GM23338 (cell line): Measurements from ENCODE around the gene SOX30. TPM values are rescaled to one million over a fixed set of nuclear protein-coding genes. Genes with fewer than 3 reads are reported as not detected.

Experiments used
- ATAC-seq: fragments of 200-7000 bp; cut with Tn5 transposase; 3 replicates; pipeline ENCODE4 v1.9.1; 2020
- DNase-seq: peaks from one replicate; pipeline ENCODE4 v3.0.0-alpha.2; 2015; ENCODE audit warnings: low spot score
- H2AFZ ChIP-seq: fragments of 200-600 bp; sonication (generic); 2 replicates; pipeline ENCODE4 v1.8.0; 2016; ENCODE audit warnings: antibody characterized with exemption, mild to moderate bottlenecking, moderate library complexity
- H3F3A ChIP-seq: fragments of 200-600 bp; sonication (generic); replicated peaks from 2 replicates; pipeline ENCODE4 v1.8.0; 2017; ENCODE audit warnings: antibody characterized with exemption, mixed run types, low read depth
- H3K27ac ChIP-seq: fragments of 200-600 bp; sonication (generic); 2 replicates; pipeline ENCODE4 v1.6.1; 2016; ENCODE audit warnings: low read depth
- H3K27me3 ChIP-seq: fragments of 200-600 bp; sonication (generic); 2 replicates; pipeline ENCODE4 v1.8.0; 2016; ENCODE audit warnings: mild to moderate bottlenecking, mixed run types, moderate library complexity; ENCODE audit not compliant: insufficient read depth
- H3K36me3 ChIP-seq: fragments of 200-600 bp; sonication (generic); 2 replicates; pipeline ENCODE4 v1.8.0; 2016; ENCODE audit warnings: mild to moderate bottlenecking; ENCODE audit not compliant: insufficient read depth
- H3K4me1 ChIP-seq: fragments of 200-600 bp; sonication (generic); 2 replicates; pipeline ENCODE4 v1.8.0; 2016; ENCODE audit warnings: mild to moderate bottlenecking, moderate library complexity; ENCODE audit not compliant: insufficient read depth
- H3K4me2 ChIP-seq: fragments of 200-600 bp; sonication (generic); 2 replicates; pipeline ENCODE4 v1.7.1; 2017; ENCODE audit warnings: mixed run types
- H3K4me3 ChIP-seq: fragments of 200-600 bp; sonication (generic); 2 replicates; pipeline ENCODE4 v1.6.1; 2016; ENCODE audit warnings: mixed run types
- H3K79me2 ChIP-seq: fragments of 200-600 bp; sonication (generic); replicated peaks from 2 replicates; pipeline ENCODE4 v1.8.0; 2017; ENCODE audit warnings: mild to moderate bottlenecking; ENCODE audit not compliant: insufficient read depth
- H3K9me2 ChIP-seq: fragments of 200-600 bp; sonication (generic); 2 replicates; pipeline ENCODE4 v1.8.0; 2017; ENCODE audit not compliant: insufficient read depth
- H4K20me1 ChIP-seq: fragments of 200-600 bp; sonication (generic); replicated peaks from 2 replicates; pipeline ENCODE4 v1.8.0; 2017; ENCODE audit warnings: mild to moderate bottlenecking; ENCODE audit not compliant: insufficient read depth
- H3K27ac Mint-ChIP-seq: 2 replicates; pipeline ENCODE4 v1.8.0; 2020; ENCODE audit warnings: inconsistent platforms, mild to moderate bottlenecking, moderate library complexity, mixed read lengths
- H3K27me3 Mint-ChIP-seq: 3 replicates; pipeline ENCODE4 v1.8.0; 2022; ENCODE audit warnings: low read depth, mild to moderate bottlenecking, moderate library complexity, mixed read lengths, inconsistent platforms; ENCODE audit not compliant: insufficient read depth, poor library complexity
- H3K36me3 Mint-ChIP-seq: 3 replicates; pipeline ENCODE4 v1.8.0; 2021; ENCODE audit warnings: low read depth, mild to moderate bottlenecking, inconsistent platforms, moderate library complexity, mixed read lengths
- H3K4me1 Mint-ChIP-seq: 3 replicates; pipeline ENCODE4 v1.8.0; 2020; ENCODE audit warnings: mild to moderate bottlenecking, inconsistent platforms, mixed read lengths
- H3K4me3 Mint-ChIP-seq: 3 replicates; pipeline ENCODE4 v1.8.0; 2021; ENCODE audit warnings: moderate library complexity, mild to moderate bottlenecking, inconsistent platforms, mixed read lengths
- H3K9me3 Mint-ChIP-seq: 3 replicates; pipeline ENCODE4 v1.8.0; 2020; ENCODE audit warnings: moderate library complexity, mild to moderate bottlenecking, inconsistent platforms, mixed read lengths
- CREB1 ChIP-seq: fragments of 250-450 bp; sonication (Bioruptor Pico); IDR thresholded peaks from 2 replicates; pipeline ENCODE4 v1.5.0; 2020; ENCODE audit warnings: low read depth, mild to moderate bottlenecking, moderate library complexity
- ETS1 ChIP-seq: IDR thresholded peaks from 2 replicates; pipeline ENCODE4 v1.6.1; 2016; ENCODE audit warnings: antibody characterized with exemption
- EZH2 ChIP-seq: fragments of 200-600 bp; sonication (generic); IDR thresholded peaks from one replicate; pipeline ENCODE4 v1.8.0; 2017; ENCODE audit warnings: antibody characterized with exemption, mild to moderate bottlenecking, low read depth; ENCODE audit not compliant: unreplicated experiment
- EZH2phosphoT487 ChIP-seq: fragments of 200-600 bp; sonication (generic); IDR thresholded peaks from one replicate; pipeline ENCODE4 v1.8.1; 2018; ENCODE audit warnings: antibody characterized with exemption; ENCODE audit not compliant: unreplicated experiment
- JUNB ChIP-seq: IDR thresholded peaks from one replicate; pipeline ENCODE4 v1.6.1; 2016; ENCODE audit warnings: antibody characterized with exemption; ENCODE audit not compliant: unreplicated experiment
- NANOG ChIP-seq: IDR thresholded peaks from 2 replicates; pipeline ENCODE4 v1.6.1; 2016; ENCODE audit warnings: antibody characterized with exemption, borderline replicate concordance
- POLR2AphosphoS5 ChIP-seq: IDR thresholded peaks from 2 replicates; pipeline ENCODE4 v1.6.1; 2016; ENCODE audit warnings: antibody characterized with exemption, low read depth
- STAT1 ChIP-seq: IDR thresholded peaks from one replicate; pipeline ENCODE4 v1.6.1; 2016; ENCODE audit warnings: antibody characterized with exemption; ENCODE audit not compliant: unreplicated experiment
- ZNF114 ChIP-seq: fragments of 250-450 bp; sonication (Bioruptor Pico); IDR thresholded peaks from 2 replicates; pipeline ENCODE4 v1.5.0; 2020; ENCODE audit warnings: mild to moderate bottlenecking, moderate library complexity
- polyA plus RNA-seq: library from polyadenylated mRNA; unstranded; fragments of >200 nt; fragmentation: Nextera tagmentation; extraction: Ambion mirVana; gene quantifications from 2 replicates; pipeline ENCODE4 v1.2.1, GENCODE V29; 2016
- total RNA-seq: library from RNA; depleted of rRNA; stranded (reverse); fragments of >200 nt; shearing (Covaris generic); gene quantifications from 2 replicates; pipeline ENCODE4 v1.2.3, GENCODE V29; 2014
- TF ChIP-seq, protein P1 (sequence below): fragments of 250-450 bp; sonication (Bioruptor Pico); IDR thresholded peaks from 2 replicates; pipeline ENCODE4 v1.5.0; 2020; ENCODE audit warnings: mild to moderate bottlenecking, moderate library complexity

The SOX30 gene
- total and polyA plus RNA-seq, 2 experiments from 2014 or later, result 0.47 to 1.3 TPM

GRCh38 chr5:157612581-157612980 lies 39.7 kb downstream of the SOX30 start:
- Histone ChIP-seq H3K4me3 (no peak overlapping the region), H3K4me2 (no peak overlapping the region), H3K9me2 (no peaks in the 10 kb centered on the region), H3F3A (no peaks in the 10 kb centered on the region), H3K27me3 (no peaks in the 10 kb centered on the region), H3K4me1 (no peaks in the 10 kb centered on the region), H3K27ac (no peak overlapping the region), H3K36me3 (no peaks in the 10 kb centered on the region), H2AFZ (peak overlapping the region; percentile 56), H4K20me1 (no peaks in the 10 kb centered on the region), H3K79me2 (no peaks in the 10 kb centered on the region)
- no peak for DNase-seq
- Mint-ChIP-seq H3K9me3 (no peaks in the 10 kb centered on the region), H3K27ac (no peak overlapping the region), H3K4me3 (no peak overlapping the region), H3K4me1 (no peaks in the 10 kb centered on the region), H3K36me3 (no peaks in the 10 kb centered on the region), H3K27me3 (no peaks in the 10 kb centered on the region)
- TF ChIP-seq ETS1, result no peak
- TF ChIP-seq, protein P1, sequence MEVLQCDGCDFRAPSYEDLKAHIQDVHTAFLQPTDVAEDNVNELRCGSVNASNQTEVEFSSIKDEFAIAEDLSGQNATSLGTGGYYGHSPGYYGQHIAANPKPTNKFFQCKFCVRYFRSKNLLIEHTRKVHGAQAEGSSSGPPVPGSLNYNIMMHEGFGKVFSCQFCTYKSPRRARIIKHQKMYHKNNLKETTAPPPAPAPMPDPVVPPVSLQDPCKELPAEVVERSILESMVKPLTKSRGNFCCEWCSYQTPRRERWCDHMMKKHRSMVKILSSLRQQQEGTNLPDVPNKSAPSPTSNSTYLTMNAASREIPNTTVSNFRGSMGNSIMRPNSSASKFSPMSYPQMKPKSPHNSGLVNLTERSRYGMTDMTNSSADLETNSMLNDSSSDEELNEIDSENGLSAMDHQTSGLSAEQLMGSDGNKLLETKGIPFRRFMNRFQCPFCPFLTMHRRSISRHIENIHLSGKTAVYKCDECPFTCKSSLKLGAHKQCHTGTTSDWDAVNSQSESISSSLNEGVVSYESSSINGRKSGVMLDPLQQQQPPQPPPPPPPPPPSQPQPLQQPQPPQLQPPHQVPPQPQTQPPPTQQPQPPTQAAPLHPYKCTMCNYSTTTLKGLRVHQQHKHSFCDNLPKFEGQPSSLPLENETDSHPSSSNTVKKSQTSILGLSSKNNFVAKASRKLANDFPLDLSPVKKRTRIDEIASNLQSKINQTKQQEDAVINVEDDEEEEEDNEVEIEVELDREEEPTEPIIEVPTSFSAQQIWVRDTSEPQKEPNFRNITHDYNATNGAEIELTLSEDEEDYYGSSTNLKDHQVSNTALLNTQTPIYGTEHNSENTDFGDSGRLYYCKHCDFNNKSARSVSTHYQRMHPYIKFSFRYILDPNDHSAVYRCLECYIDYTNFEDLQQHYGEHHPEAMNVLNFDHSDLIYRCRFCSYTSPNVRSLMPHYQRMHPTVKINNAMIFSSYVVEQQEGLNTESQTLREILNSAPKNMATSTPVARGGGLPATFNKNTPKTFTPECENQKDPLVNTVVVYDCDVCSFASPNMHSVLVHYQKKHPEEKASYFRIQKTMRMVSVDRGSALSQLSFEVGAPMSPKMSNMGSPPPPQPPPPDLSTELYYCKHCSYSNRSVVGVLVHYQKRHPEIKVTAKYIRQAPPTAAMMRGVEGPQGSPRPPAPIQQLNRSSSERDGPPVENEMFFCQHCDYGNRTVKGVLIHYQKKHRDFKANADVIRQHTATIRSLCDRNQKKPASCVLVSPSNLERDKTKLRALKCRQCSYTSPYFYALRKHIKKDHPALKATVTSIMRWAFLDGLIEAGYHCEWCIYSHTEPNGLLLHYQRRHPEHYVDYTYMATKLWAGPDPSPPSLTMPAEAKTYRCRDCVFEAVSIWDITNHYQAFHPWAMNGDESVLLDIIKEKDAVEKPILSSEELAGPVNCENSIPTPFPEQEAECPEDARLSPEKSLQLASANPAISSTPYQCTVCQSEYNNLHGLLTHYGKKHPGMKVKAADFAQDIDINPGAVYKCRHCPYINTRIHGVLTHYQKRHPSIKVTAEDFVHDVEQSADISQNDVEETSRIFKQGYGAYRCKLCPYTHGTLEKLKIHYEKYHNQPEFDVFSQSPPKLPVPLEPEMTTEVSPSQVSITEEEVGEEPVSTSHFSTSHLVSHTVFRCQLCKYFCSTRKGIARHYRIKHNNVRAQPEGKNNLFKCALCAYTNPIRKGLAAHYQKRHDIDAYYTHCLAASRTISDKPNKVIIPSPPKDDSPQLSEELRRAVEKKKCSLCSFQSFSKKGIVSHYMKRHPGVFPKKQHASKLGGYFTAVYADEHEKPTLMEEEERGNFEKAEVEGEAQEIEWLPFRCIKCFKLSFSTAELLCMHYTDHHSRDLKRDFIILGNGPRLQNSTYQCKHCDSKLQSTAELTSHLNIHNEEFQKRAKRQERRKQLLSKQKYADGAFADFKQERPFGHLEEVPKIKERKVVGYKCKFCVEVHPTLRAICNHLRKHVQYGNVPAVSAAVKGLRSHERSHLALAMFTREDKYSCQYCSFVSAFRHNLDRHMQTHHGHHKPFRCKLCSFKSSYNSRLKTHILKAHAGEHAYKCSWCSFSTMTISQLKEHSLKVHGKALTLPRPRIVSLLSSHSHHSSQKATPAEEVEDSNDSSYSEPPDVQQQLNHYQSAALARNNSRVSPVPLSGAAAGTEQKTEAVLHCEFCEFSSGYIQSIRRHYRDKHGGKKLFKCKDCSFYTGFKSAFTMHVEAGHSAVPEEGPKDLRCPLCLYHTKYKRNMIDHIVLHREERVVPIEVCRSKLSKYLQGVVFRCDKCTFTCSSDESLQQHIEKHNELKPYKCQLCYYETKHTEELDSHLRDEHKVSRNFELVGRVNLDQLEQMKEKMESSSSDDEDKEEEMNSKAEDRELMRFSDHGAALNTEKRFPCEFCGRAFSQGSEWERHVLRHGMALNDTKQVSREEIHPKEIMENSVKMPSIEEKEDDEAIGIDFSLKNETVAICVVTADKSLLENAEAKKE (CRISPR knock-in tag), result no peak
- TF ChIP-seq EZH2phosphoT487, result no peak
- no peak for TF ChIP-seq ZNF114 (CRISPR knock-in tag)
- no peak for TF ChIP-seq POLR2AphosphoS5
- TF ChIP-seq JUNB, result no peak
- TF ChIP-seq EZH2, result no peak
- no peak for TF ChIP-seq NANOG
- TF ChIP-seq STAT1, result no peak
- no peak for TF ChIP-seq CREB1 (CRISPR knock-in tag)
- no peak for ATAC-seq
